Activated CD4-positive, alpha-beta T cell treated with anti-CD3 and anti-CD28 coated beads for 48 hours (primary cell): Measurements from ENCODE around the gene CDKN3.

Experiments used
- DNase-seq: peaks from one replicate; pipeline ENCODE4 v3.0.0-alpha.2; 2020

The CDKN3 gene

GRCh38 chr14:54396493-54397335, at the start of gene CDKN3:
CDKN3 (plus strand) TSS chr14:54397007; CDS start chr14:54397069, 62 bp downstream.
- peak; percentile 98 for DNase-seq

- DNase-seq = no peak
Measured at GRCh38 chr14:54347044-54347443, 49.8 kb upstream of the CDKN3 start.

- DNase-seq = no peak
Measured at GRCh38 chr14:54348001-54348611, 48.7 kb upstream of the CDKN3 start.

GRCh38 chr14:54348923-54349620, 47.7 kb upstream of the CDKN3 start:
- DNase-seq = no peak

GRCh38 chr14:54349713-54350112, 47.1 kb upstream of the CDKN3 start:
- no peak for DNase-seq

- DNase-seq = no peak
Measured at GRCh38 chr14:54350203-54350602, 46.6 kb upstream of the CDKN3 start.

GRCh38 chr14:54353266-54353665, 43.5 kb upstream of the CDKN3 start:
- no peak for DNase-seq

GRCh38 chr14:54353694-54354093, 43.1 kb upstream of the CDKN3 start:
- DNase-seq = no peak

- DNase-seq = no peak
Measured at GRCh38 chr14:54354096-54354495, 42.7 kb upstream of the CDKN3 start.

GRCh38 chr14:54354968-54355641, 41.7 kb upstream of the CDKN3 start:
- DNase-seq = no peak

GRCh38 chr14:54355698-54356097, 41.1 kb upstream of the CDKN3 start:
- DNase-seq = no peak

- no peak for DNase-seq
Measured at GRCh38 chr14:54356172-54356571, 40.6 kb upstream of the CDKN3 start.

- DNase-seq = no peak
Measured at GRCh38 chr14:54360667-54361066, 36.1 kb upstream of the CDKN3 start.

- no peak for DNase-seq
Measured at GRCh38 chr14:54362089-54362504, 34.7 kb upstream of the CDKN3 start.

GRCh38 chr14:54362759-54363437, 33.9 kb upstream of the CDKN3 start:
- no peak for DNase-seq

GRCh38 chr14:54364555-54365415, 32.0 kb upstream of the CDKN3 start:
- no peak for DNase-seq

GRCh38 chr14:54366736-54367735, 29.8 kb upstream of the CDKN3 start:
- peak; percentile 38 for DNase-seq

GRCh38 chr14:54368291-54368690, 28.5 kb upstream of the CDKN3 start:
- no peak for DNase-seq

GRCh38 chr14:54369343-54369742, 27.5 kb upstream of the CDKN3 start:
- DNase-seq = no peak
